ENCODE results near the gene ADGRL3. TPM values are rescaled to one million over a fixed set of nuclear protein-coding genes. Genes with fewer than 3 reads are reported as not detected.

ADGRL3 gene
- total RNA-seq, 2 experiments from 2014 or later: not detected

DNA sequence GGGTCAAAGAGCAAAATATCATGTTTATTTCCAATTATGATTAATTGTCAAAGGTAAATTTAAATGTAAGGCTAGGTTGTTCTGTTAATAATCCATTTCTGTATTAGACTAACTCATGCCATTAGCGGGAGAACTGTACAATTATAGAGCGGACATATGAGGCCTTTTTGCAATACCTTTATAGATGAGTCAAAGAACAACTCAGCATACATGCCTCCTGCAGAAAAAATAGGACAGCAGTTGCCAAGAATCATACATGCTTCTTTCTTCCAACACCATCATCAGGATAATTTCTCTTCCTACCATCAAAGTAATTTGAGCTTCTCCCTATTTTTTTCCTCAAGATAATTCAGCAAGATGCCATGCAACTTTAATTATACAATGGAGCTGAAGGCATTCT is 917.8 kb downstream of the ADGRL3 start:
- Histone ChIP-seq H3K4me2 (ENCODE audit: low read length) (no peak overlapping the region), H3K9me2 (ENCODE audit: insufficient read depth, low read length) (no peaks in the 10 kb centered on the region), H3K4me1 (ENCODE audit: insufficient read depth, low read length, poor library complexity, severe bottlenecking) (no peaks in the 10 kb centered on the region), H3K9me3 (ENCODE audit: low read length) (0 out of 2 replicates have a peak, but pooled peaks cover 3% of the 10 kb centered on the region), H3K4me3 (ENCODE audit: low read depth, low read length, poor library complexity, severe bottlenecking) (no peak overlapping the region), H4K20me1 (ENCODE audit: insufficient read depth, low read length) (no peaks in the 10 kb centered on the region), H2AFZ (ENCODE audit: low read length) (no peak overlapping the region), H3K36me3 (ENCODE audit: insufficient read depth, low read length) (no peaks in the 10 kb centered on the region), H3K27ac (ENCODE audit: low read depth, low read length, poor library complexity, severe bottlenecking) (no peak overlapping the region), H3K79me2 (ENCODE audit: insufficient read depth, low read depth, low read length) (no peaks in the 10 kb centered on the region)
- ChIA-PET CTCF (ENCODE audit: unreplicated experiment) (no interaction called here), POLR2A (no interaction called here)
- TF ChIP-seq, protein P1, sequence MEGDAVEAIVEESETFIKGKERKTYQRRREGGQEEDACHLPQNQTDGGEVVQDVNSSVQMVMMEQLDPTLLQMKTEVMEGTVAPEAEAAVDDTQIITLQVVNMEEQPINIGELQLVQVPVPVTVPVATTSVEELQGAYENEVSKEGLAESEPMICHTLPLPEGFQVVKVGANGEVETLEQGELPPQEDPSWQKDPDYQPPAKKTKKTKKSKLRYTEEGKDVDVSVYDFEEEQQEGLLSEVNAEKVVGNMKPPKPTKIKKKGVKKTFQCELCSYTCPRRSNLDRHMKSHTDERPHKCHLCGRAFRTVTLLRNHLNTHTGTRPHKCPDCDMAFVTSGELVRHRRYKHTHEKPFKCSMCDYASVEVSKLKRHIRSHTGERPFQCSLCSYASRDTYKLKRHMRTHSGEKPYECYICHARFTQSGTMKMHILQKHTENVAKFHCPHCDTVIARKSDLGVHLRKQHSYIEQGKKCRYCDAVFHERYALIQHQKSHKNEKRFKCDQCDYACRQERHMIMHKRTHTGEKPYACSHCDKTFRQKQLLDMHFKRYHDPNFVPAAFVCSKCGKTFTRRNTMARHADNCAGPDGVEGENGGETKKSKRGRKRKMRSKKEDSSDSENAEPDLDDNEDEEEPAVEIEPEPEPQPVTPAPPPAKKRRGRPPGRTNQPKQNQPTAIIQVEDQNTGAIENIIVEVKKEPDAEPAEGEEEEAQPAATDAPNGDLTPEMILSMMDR (conservative IDR thresholded peaks at IDR 0.05; ENCODE audit: low read length): no peak
- no peak for TF ChIP-seq EZH2phosphoT487 (IDR thresholded peaks at IDR 0.05; ENCODE audit: borderline replicate concordance, low read depth, low read length)
- DNase-seq (ENCODE audit: low spot score): no peak
- intact Hi-C loops (cut with micrococcal nuclease; ENCODE audit: unreplicated experiment): no loop called here
- no TSS peak for BruUV-seq (replicated peaks)

DNA sequence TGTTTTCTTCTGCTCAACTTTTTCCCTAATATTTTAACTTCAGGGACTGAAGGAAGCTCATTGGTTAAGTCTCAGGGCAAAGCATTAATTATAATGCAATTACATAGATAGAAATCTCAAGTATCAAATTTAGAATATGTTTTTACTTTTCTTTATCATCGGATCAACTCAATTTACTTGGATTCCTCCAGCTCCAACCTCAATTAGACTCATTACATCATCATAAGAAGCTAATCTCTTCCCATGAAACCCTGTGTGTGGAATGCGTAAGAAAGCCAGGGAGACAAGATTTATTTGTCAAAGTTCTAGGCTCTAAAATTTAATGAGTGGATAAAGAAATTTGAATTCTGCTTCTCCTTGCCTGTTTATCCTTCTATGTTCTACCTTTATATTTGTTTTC is 918.4 kb downstream of the ADGRL3 start:
- DNase-seq (ENCODE audit: low spot score): no peak
- H3K27ac ChIP-seq (ENCODE audit: low read depth, low read length, poor library complexity, severe bottlenecking): no peak overlapping the region
- no peaks in the 10 kb centered on the region for H3K9me2 ChIP-seq (ENCODE audit: insufficient read depth, low read length)
- H4K20me1 ChIP-seq (ENCODE audit: insufficient read depth, low read length): no peaks in the 10 kb centered on the region
- intact Hi-C loops (cut with micrococcal nuclease; ENCODE audit: unreplicated experiment): no loop called here
- no peak for TF ChIP-seq EZH2phosphoT487 (IDR thresholded peaks at IDR 0.05; ENCODE audit: borderline replicate concordance, low read depth, low read length)
- TF ChIP-seq, protein P1 (conservative IDR thresholded peaks at IDR 0.05; ENCODE audit: low read length): no peak
- H3K4me2 ChIP-seq (ENCODE audit: low read length): no peak overlapping the region
- CTCF ChIA-PET (ENCODE audit: unreplicated experiment): no interaction called here
- BruUV-seq (replicated peaks): no TSS peak
- H3K9me3 ChIP-seq (ENCODE audit: low read length): 0 out of 2 replicates have a peak, but pooled peaks cover 3% of the 10 kb centered on the region
- H3K4me3 ChIP-seq (ENCODE audit: low read depth, low read length, poor library complexity, severe bottlenecking): no peak overlapping the region
- H3K4me1 ChIP-seq (ENCODE audit: insufficient read depth, low read length, poor library complexity, severe bottlenecking): no peaks in the 10 kb centered on the region
- POLR2A ChIA-PET: interaction anchor here (0.5 to 1.0 kb wide), 2 partner anchors 19 to 1021 kb away, joined by 3 to 4 read pairs; no protein-coding TSS in a partner anchor
- no peak overlapping the region for H2AFZ ChIP-seq (ENCODE audit: low read length)
- H3K79me2 ChIP-seq (ENCODE audit: insufficient read depth, low read depth, low read length): no peaks in the 10 kb centered on the region
- H3K36me3 ChIP-seq (ENCODE audit: insufficient read depth, low read length): no peaks in the 10 kb centered on the region

DNA sequence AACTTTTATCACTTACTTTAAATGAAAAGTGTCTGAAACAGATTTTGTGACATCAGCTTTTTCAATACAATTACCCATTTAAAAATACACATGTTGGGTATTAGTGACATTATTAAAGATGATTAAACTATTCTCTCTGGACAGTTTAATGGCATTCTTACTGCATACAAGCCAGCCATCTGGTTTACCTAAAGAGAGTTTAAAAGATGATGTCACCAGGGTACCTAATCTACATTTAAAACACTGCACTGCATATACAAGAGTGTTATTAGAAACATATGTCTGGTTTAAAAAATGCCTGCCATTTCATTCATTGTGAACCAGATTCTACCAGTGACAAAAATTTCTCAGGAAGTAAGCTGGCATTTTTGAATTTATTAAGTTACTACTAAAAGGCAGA is 919.1 kb downstream of the ADGRL3 start:
- CTCF ChIA-PET (ENCODE audit: unreplicated experiment): no interaction called here
- H3K27ac ChIP-seq (ENCODE audit: low read depth, low read length, poor library complexity, severe bottlenecking): no peak overlapping the region
- H2AFZ ChIP-seq (ENCODE audit: low read length): no peak overlapping the region
- H3K79me2 ChIP-seq (ENCODE audit: insufficient read depth, low read depth, low read length): no peaks in the 10 kb centered on the region
- POLR2A ChIA-PET: interaction anchor here (0.9 to 1.0 kb wide), 2 partner anchors 18 to 24 kb away, joined by 3 to 5 read pairs; no protein-coding TSS in a partner anchor
- no peak overlapping the region for H3K4me2 ChIP-seq (ENCODE audit: low read length)
- H3K9me2 ChIP-seq (ENCODE audit: insufficient read depth, low read length): no peaks in the 10 kb centered on the region
- intact Hi-C loops (cut with micrococcal nuclease; ENCODE audit: unreplicated experiment): no loop called here
- no peaks in the 10 kb centered on the region for H3K4me1 ChIP-seq (ENCODE audit: insufficient read depth, low read length, poor library complexity, severe bottlenecking)
- H3K9me3 ChIP-seq (ENCODE audit: low read length): 0 out of 2 replicates have a peak, but pooled peaks cover 3% of the 10 kb centered on the region
- no peaks in the 10 kb centered on the region for H4K20me1 ChIP-seq (ENCODE audit: insufficient read depth, low read length)
- BruUV-seq (replicated peaks): no TSS peak
- no peak for DNase-seq (ENCODE audit: low spot score)
- TF ChIP-seq, protein P1 (conservative IDR thresholded peaks at IDR 0.05; ENCODE audit: low read length): no peak
- TF ChIP-seq EZH2phosphoT487 (IDR thresholded peaks at IDR 0.05; ENCODE audit: borderline replicate concordance, low read depth, low read length): no peak
- H3K36me3 ChIP-seq (ENCODE audit: insufficient read depth, low read length): no peaks in the 10 kb centered on the region
- H3K4me3 ChIP-seq (ENCODE audit: low read depth, low read length, poor library complexity, severe bottlenecking): no peak overlapping the region

All from OCI-LY7 (cell line).